GM18517 (cell line): ENCODE data around the gene GRIN2C.
A peak's percentile ranks its signal among the peaks of the same experiment; 100 is the strongest.
"Not testable (repeated sequence)": the region's sequence is repeated elsewhere in the genome, so short reads cannot be mapped to it uniquely, and the experiment has no call there.

Experiments
- ATAC-seq: cut with Tn5 transposase; IDR thresholded peaks from one replicate; pipeline ENCODE4 v1.9.1; 2021; ENCODE audit warnings: mild to moderate bottlenecking, moderate library complexity; ENCODE audit not compliant: unreplicated experiment

The GRIN2C gene

DNA sequence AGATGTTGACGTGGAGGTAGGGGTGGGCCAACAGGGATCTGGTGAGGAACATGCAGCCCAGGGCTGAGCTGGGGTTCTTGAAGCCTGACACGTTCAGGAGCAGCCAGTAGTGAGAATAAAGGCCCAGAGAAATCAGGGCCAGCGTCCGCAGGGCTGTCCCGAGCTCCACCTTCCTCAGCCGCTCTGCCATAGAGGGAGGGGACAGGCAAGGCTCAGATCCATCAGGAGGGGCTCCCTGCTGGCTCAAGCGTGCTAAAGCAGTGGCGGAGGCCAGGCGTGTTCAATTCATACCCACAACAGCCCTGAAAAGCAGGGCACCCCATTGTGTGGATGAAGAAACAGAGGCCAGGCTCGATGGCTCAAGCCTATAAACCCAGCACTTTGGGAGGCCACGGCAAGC lies 21.4 kb upstream of the GRIN2C start:
- no peak for ATAC-seq

DNA sequence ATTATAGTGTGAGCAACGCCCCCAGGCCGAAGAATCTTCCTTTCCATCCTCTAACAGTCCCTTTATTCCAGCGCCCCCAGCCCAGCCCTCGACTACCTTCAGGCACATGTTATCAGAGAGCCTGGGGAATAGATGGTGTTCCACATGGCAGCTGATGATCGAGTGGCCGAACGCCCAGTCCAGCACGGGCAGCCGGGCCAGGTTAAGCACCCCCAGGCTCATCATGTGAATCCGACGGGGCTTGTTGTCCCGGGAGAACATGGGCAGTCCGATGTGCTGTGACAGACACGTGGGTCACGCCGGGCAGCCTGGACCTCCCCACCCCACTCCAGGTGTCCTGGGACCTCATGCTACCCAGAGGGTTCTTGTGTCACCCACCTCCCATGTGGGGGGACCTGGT lies 19.6 kb upstream of the GRIN2C start:
- ATAC-seq = no peak

GRCh38 chr17:74878658-74879057 lies 19.0 kb upstream of the GRIN2C start:
- ATAC-seq = no peak

DNA sequence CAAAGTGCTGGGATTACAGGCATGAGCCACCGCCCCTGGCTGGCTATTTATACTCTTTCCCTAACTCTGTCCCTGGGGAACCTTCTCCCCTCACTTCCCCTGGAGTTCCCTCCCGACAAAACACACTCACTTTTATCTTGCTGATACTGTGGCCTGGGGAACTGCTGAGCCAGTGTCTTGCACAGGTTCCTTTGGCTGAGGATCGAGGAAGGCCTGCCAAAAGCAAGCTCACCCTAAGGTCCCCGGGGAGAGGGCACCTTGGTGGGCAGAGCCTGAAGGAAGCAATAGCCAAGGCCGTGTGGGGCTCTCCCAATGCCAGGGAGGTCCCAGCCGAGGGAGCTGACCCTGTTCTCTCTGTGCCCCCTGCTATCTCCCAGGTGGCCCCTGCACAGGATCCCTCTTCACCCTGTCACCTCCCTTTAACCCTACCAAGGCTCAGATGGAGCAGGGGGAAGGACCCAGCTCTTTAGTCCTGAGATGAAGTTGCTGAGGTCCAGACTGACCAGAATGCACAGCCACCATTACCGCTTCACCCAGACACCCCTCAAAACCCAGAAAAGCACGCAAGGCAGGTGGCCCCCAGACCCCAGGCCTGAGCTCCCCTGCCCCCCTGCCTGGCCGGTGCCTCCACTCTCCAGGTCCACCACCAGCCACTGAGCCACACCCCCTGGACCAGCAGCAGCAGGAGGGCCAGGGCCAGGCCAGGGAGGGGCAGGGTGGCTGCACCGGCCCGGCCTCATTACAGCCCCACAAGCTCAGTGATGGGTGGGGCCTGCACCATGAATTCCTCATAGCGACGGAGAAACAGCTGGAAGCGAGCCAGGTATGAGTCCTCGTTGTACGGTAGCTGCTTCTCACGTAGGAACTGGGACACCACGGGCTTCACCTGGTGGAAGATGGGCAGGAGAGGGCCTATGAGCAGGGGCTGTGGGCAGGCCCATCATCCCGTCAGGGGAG lies 18.2 kb upstream of the GRIN2C start:
- ATAC-seq = no peak

DNA sequence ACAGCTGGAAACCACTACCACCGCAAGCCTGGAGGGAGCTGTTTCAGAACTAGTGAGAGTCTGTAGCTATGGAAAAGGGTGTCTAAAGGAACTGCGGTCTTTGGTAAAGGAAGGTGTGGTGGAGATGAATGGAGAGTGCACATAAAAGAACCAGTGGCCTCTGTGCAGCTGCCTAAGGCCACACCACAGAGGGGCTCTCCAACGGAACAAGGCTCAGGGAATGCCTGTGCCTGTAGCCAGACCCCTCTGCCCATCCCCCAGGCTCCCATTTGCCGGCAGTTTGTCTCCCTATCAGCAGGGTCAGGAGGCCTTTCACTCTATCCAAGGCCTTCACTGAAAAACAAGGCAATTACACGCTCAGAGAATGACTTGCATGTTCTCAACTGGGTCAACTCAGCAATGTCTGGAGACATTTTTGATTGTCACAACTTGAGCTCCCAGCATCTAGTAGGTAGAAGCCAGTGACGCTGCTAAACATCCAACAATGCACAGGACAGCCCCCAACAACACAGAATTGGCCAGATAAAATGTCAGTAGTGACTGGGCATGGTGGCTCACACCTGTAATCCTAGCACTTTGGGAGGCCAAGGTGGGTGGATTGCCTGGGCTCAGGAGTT lies 16.4 kb upstream of the GRIN2C start:
- no peak for ATAC-seq

GRCh38 chr17:74875155-74875976 lies 15.7 kb upstream of the GRIN2C start:
- no peak for ATAC-seq

DNA sequence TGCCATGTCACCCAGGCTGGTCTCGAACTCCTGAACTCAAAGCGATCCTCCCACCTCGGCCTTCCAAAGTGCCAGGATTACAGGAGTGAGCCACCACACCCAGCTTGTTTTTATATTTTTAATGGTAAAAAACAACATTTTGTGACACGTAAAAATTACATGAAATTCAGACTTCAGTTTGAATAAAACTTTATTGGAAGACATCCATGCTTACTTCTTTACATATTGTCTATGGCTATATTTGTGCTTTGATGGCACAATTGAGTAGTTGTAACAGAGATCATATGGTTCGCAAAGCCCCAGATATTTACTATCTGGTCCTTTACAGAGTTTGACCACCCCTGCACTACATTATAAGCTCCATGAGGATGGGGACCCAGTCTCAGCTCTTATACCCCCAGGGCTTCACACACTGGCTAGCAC lies 14.9 kb upstream of the GRIN2C start:
- ATAC-seq = no peak

- no peak for ATAC-seq
Observed at GRCh38 chr17:74873874-74874614, 14.4 kb upstream of the GRIN2C start.

GRCh38 chr17:74873037-74873873 lies 13.6 kb upstream of the GRIN2C start:
- peak; percentile 91 for ATAC-seq

DNA sequence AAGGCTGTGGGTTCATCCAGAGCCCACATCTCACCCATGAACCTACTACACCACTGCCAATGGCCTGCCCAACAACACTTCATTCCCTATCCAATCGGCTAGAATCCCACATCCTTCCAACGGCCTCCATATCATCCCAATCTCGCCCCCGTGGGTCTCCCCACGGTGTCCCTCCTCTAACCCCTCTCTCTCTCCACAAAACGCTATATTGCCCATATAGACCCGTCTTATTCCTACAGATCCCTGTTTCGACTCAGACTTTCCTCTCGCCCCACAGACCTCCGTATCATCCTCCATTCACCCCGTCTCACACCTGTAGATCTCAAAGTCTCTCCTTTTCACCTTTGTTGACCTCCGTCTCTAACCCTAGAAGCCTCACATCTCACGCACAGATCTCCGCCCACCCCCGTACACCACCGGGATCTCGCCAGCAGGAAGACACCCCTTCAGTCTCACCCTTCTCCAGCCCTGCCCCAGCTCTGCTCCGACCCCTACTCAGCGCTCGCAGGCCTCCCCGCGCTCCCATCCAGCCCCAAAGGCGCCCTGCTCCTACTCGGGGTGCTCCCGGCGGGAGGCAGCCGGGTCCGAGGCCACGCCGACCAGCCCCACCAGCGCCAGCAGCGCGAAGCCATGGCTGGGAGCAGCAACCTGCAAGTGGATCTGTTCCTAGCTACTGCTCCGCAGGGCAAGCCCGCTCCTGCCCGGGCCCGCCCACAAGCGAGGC lies 12.8 kb upstream of the GRIN2C start, which contains the start of gene FDXR:
TSS of gene FDXR (minus strand) at position 682 of the 724 bp plus-strand sequence. CDS start at position 632, 50 bp downstream.
- peak; percentile 50 for ATAC-seq

GRCh38 chr17:74871356-74872076 lies 11.8 kb upstream of the GRIN2C start:
- ATAC-seq = no peak

- no peak for ATAC-seq
Observed at GRCh38 chr17:74870512-74870911, 10.8 kb upstream of the GRIN2C start.

DNA sequence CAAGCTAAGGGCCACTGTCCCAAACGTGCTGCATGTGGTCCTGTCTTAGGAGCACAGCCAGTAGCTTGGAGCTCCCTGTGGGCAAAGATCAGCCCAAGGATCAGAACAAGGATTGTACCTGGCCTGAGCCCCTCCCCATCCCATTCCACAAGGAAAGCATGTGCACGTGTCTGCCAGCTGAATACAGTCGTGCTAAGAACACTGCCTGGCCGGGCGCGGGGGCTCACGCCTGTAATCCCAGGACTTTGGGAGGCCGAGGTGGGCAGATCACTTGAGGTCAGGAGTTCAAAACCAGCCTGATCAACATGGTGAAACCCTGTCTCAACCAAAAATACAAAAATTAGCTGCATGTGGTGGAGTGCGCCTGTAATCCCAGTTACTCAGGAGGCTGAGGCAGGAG lies 10.3 kb upstream of the GRIN2C start:
- not testable (repeated sequence) for ATAC-seq

DNA sequence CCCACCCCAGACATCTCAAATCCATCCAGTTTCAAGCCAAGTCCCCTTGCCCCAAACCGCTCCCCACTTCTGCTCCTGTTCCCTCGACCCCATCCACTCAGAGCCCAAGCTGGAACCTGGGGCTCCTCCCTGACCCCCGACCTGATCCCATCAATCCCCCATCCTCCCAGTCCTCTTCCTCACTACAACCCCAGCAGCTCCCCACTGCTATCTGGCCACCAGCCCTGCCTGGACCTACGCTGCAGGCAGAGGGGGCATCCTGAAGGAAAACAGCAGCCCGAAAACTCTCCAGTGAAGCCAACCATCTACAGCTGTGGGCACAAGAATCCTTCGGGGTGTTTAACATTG lies 9.2 kb upstream of the GRIN2C start:
- ATAC-seq = no peak

DNA sequence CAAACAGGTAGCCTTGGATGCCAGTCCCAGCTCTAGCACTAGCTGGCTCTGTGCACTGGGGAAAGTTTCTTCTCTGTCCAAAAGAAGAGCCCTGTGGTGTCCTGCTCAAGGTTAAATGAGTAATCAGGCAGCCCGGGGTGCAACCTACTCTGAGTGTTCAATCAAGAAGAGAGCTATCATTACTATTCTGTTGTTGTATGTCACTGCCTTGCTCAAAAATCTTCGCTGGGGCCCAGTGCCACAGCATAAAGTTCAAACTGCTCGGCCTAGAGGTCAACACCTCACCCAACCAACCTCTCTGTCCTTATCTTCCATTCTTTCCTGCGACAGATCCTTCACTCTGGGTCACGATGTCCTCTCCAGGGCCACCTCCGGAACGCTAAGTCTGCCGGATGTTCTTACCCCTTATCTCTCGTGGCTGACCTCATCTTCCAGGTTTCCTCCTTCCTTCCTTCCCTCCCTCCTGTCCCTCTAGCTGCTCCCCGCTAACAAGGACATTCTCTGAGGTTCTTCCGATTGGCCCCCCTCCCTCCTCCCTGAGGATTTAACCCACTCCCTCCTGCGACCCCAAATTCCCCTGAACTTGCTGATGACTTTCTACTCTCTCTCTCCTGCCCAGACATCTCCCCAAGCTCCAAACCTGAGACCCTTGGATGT lies 8.7 kb upstream of the GRIN2C start:
- ATAC-seq = no peak

DNA sequence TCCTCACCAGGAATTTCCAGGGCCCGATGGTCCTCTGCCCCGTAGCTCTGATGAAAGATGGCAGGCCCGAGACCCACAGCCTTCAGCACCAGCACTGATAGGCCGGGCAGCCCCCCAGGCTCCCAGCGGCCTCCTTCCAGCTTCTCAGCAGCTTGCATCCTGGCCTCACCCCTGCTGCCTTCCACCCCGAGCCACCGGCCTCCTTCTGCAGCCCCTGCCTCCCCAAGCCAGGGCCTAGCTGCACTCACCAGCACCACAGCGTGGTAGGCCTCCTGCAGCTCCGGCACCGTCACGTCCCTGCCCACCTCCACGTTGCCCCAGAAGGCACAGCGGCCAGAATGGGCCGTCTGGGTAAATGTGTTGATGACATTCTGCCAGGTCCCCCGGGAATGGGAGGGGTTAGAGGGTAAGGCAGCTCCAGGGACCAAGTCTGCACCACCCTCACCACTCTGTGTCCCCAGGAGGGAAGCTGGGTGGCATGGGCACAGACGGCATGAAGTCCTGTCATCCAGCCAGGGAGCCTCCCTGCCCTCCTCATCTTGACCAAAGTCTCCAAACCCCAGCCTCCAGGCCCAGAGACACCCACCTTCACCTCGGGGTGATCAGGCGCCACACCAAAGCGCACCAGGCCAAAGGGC lies 6.6 kb upstream of the GRIN2C start:
- ATAC-seq = no peak

GRCh38 chr17:74865504-74866197 lies 6.0 kb upstream of the GRIN2C start:
- ATAC-seq = no peak
